Stimulated activated CD4-positive, alpha-beta T cell treated with anti-CD3 and anti-CD28 coated beads, Interleukin-12 subunit alpha, Interleukin-12 subunit beta, amount 100 ng/mL, for 24 hours (primary cell): ENCODE results near the gene ZNRF3.
A peak's percentile ranks its signal among the peaks of the same experiment; 100 is the strongest.
"Not testable (repeated sequence)": the region's sequence is repeated elsewhere in the genome, so short reads cannot be mapped to it uniquely, and the experiment has no call there.

ENCODE experiments used
- DNase-seq, 2 experiments: peaks; one replicate each; pipeline ENCODE4 v3.0.0-alpha.2; 2020; ENCODE audit warnings: low read depth in 2 of 2

The ZNRF3 gene

DNA sequence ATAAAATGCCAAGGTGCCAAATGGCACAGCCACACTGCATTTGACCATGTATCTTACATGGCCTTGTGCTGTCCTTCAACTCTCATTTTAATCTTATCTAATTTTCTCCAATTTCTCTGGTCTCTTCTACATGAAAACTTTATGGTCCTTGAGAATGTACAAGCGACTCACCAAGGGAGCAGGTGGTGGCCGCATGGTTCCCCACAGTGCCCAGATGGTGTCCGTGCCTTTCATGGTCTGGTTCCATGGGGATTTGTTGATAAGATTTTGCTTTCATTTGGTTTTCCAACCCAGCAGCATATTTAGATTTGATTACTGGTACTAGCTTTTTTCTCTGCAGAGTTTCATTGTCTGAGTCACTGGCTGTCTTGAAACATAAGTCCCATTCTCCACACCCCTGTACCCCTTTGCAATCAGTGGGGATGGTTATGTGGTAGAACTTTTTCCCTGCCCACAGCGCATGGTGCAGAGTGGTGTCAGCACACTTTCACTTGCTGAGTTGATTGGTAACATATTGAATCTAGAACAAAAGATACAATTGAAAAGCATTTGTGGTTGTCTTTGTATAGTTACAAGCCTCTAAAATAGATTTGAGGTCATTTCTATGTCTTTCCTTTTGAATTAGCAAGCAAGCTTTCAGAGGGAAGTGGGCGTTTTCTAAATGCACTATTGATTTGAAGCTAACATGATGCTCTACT is 24.1 kb downstream of the ZNRF3 start:
- peak; percentile 43 to 71 for DNase-seq

DNA sequence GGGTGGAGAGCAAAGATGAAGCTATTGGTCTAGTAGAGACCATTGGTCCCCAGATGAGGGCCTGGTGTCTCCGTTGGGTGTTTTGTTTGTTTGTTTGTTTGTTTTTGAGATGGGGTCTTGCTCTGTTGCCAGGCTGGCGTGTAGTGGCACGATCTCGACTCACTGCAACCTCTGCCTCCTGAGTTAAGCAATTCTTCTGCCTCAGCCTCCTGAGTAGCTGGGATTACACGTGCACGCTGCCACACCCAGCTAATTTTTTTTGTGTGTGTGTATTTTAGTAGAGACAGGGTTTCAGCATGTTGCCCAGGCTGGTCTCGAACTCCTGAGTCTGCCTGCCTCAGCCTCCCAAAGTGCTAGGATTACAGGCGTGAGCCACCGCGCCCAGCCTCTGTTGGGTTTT is 25.4 kb downstream of the ZNRF3 start:
- DNase-seq, result not testable (repeated sequence)

DNA sequence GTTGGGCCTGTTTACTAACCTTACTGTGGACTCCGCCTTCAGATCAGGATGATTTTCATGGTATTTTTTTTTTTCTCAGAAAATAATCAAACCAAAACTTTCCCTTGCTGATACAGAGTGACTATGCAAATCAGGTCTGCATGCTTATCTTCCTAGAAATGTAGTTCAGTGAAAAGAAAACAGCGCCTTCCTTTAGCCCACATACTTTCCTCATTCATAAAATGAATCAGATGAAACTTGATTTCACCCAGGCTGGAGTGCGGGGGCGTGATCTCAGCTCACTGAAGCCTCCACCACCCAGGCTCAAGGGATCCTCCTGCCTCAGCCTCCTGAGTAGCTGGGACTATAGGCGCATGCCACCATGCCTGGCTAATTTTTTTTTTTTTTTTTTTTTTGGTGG is 26.0 kb downstream of the ZNRF3 start:
- peak; percentile 53 to 82 for DNase-seq

DNA sequence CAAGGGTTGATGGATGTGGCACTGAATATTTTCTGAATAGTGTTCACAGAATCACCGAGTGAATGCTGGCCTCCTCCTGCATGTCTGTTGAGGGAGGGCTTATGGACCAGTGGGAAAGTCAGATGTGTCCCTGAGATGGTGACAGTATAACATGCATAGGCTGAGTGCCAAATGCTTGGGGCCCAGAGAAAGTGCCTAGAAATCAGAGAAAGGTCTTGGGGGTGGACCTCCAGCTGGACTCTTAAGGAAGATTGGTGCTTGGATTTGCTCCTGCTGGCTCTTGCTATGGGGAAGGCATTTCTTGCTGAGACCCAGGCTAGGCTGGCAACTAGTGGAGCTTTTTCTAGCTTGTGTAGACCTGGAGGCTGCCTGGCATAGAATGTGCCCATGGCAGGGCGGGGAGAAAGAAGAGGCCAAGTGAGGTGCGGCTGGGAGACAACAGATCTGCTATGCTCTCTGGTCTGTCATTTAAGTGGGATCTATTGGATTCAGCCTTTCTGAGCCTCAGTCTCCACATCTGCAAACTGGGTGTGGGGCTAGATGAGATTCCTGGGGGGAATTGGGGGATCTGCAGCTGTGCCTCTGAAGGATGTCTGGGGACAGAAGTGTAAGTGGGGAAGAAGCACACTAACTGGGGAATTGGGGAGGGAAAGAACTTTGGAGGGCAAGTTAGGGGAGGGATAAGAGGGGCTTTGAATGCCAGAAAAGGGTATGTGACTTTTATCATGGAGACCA is 27.4 kb downstream of the ZNRF3 start:
- DNase-seq, result no peak

DNA sequence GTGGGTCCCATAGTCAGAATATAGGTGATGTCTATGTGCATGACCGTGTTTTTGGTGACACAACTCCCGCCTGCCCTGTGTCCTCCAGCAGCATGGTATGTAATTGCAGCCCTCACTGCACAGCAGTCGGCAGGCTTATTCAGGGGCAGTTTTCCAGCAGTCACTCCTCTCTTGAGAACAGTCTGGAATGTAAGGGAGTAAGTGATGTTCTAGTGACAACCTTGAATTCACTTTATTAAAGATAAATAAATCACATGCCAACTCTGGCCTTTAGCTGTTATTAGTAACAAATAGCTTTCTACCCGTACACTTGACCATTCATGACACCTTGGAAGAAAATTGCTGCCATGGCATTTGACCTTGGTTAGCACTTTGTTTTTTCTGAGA is 27.9 kb downstream of the ZNRF3 start:
- DNase-seq, result no peak

DNA sequence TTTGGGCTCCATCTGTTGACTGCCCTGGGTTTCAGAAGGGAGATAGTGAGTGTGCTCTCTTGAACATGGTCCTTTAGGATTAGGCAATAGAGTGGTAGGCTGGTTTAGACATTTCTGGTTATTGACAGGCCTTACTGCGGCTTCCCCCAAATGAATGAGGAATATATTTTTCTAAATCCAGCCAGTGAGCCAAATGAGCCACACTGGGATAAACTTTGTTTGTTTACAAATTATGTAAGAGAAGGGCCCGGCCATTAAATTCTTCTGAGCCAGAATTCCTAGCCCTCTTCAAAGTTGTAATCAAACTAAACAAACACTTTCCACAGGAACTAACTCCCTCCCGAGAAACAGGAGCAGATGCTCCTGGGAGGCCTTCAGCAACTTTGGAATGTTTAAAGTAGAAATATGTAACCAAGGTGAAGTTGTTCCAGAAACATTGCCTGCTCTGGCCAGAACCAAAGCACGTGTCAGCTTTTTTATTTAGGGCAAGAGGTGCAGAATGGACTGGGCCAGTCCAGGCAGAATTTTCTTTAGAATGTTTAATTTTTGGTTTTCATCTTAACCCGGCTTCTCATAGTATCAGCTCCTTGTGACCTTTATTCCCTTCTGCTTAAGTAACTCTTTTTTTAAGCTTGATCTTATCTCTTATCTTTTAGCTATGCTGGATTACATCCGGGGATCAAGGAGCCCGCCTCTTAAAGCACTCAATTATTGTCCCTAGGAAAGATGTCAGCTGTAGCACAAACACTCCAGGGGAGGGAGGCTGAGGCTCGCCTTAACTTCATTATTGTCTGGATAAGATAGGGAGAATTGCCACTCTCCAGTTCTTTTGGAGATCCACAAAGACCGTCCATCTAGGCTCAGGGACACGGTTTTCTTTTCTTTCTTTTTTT is 28.7 kb downstream of the ZNRF3 start:
- no peak for DNase-seq

DNA sequence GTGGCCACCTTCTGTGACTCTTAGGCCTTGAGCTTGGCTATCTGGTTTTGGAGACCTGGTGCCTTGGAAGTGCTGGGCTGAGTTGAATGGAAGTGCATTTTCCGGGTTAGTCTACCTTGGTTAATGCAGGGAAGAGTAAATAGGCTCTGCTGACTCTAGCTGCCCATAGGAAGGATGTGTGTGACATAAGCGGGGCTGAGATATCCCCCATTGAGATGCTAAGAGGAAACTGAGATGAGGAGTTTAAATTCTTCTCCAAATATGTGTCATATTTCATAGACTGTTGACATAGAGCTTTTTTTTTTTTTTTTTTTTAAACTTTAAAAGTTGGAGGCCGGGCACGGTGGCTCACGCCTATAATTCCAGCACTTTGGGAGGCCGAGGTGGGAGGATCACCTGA is 30.8 kb downstream of the ZNRF3 start:
- DNase-seq, result no peak

DNA sequence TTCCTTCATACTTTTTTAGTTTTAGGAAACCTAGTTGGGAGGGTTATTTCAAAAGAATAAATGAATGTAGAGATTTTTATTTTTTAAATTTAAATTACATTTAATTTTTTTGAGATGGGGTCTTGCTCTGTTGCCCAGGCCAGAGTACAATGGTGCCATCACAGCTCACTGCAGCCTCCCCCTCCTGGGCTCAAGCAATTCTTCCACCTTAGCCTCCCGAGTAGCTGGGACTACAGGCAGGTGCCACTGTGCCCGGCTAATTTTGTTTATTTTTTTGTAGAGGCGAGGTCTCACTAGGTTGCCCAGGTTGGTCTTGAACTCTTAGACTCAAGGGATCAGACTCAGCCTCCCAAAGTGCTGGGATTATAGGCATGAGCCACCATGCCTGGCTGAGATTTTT is 32.6 kb downstream of the ZNRF3 start:
- DNase-seq, result no peak

DNA sequence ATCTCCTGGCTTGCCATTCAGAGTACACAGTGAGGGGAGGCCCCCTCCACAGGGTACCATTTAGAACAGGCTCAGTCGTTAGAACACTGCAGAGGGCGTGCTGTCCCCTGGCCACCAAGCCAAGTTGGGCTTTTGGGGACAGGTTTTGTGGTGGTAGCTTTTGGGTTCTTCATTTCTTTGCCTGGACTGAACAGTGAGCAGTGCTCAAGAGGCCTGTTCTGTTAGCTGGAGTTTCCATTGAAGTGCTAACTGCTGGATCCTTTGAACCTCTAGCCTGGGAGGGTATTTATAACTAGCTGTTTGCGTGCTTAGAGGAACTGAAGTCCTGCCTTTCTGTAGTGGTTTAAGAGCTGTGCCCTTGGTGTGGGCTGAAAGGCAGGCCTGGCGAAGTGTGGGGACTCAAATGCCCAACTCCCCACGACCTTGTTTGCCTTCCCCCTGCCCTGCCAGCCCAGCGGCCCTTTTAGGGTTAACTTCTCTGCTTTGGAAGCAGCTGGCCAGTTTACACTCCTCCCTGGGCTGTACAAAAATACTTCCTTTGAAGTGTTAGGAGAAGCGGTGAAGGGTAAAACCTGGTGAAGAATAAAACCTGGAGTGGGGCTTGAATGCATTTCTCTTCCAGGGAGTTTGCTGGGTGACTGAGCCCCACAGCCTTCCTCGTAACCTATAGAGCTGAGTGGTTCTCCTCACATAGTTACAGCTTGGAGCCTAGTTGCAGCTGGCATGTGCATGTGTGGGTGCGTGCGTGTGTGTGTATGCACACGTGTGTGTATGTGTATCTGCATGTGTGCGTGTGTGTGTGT is 34.6 kb downstream of the ZNRF3 start:
- no peak for DNase-seq

DNA sequence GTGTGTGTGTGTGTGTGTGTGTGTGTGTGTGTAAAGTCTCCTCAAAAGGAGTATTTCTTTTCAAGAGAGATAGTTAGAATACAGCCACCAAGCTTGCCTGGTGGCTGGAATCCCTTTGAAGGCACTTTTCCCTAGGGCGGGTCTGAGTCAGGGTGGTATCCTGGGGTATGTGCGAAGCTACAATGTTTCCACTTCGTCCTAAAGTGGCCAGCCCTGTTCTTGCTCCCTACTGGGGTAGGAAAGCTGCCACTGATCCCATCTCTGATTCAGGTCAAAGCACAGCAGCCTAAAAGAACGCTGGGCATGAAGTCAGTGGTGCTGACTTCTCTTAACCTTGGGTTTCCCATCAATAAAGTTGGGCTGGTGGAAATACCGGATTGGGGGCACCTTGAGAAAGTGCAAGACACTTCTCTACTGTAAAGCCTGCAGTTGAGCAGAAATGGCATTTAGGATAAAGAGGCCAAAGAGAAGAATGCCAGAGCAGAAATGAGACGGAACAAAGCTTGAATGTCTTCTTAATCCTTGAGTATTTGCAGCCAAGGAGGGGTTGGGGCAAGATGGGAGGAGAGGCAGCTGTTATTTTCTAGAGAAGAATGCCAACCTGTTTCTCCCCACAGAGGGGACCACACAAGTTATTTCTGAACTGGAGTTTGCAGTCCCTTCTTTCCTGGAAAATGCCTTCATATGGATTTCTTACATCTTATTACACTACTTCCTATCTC is 35.3 kb downstream of the ZNRF3 start:
- no peak for DNase-seq

DNA sequence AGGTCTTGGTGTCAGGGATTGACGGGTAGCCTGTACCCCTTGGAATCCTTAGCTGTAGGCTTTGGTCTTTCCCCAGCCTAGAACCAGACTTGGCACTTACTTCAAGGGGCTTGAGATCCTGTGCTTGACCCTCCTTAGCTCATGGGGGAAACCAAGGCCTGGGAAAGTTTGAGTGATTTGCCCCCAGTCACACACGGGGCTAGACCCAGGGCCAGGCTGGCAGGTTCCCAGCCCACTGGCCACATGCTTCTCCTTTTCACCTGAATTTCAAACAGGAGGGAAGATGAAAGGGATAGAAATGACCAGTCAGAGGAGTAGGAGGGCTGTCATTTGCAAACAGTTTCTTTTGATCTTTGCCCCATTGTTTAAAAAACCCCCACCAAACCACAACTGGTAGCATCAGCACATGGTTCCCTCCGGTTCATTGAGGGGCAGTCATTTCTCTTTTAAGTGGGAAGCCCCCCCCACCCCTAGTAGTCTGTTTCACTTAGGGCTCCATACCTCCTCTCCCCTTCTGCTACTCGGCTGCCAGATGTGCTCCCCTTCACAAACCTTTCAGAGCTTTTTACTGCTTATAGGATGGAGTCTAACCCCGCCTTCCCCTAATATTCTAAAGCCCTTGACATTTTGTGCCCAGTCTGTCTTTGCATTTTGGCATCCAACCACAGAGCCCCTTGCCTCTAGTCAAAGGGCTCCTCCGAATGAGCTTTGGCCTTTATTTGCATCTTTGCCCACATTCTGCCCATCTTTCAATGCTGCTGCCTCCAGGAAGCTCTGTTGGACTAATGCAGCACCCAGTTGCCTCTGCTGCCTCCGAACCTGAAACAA is 37.6 kb downstream of the ZNRF3 start:
- DNase-seq, result no peak

DNA sequence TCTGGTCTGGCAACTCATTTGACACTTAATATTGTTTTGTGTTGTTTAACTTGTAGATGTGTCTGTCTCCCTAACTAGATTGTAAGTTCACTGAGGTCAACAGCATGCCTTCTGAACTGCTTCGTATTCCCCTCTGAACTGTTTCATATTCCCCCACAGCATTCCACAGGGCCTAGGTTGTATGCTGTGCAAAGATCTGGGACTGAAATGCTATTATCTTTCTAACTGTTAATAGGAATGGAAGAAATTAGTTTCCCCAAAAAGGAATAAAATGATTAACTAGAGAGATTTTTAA is 38.2 kb downstream of the ZNRF3 start:
- DNase-seq, result no peak

DNA sequence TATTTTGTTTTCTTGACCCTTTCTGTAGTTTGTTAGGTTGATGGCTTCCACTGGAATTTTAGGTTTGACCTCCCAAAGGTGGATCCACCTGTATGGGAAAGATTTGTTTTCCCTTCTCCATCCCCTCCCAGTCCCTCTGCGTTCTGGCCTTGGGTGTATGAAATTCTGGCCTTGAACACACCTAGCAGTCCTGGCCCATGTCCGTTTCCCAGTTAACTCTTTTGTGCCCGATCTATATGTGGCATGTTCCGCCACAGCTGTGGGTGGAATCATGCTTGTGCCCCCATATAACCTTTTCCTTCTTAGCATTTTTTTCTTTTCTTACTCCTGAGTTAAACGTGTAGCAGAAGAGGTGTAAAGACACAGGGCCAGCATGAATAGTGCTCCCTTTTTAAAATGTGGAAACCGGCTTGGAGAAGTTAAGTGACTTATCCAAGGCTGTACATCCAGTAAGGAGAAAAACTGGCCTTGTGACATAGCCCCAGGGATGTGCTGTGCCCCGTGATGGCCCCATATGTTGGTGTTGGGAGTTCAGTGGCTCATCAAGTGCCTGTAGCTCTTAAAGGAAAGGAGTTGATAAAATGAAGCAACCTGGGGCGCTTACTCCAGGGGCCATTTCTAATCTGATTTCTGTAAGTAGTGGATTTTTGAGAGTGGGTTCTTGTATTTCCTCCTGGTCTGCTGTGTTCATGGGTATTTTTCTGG is 39.3 kb downstream of the ZNRF3 start:
- no peak for DNase-seq

DNA sequence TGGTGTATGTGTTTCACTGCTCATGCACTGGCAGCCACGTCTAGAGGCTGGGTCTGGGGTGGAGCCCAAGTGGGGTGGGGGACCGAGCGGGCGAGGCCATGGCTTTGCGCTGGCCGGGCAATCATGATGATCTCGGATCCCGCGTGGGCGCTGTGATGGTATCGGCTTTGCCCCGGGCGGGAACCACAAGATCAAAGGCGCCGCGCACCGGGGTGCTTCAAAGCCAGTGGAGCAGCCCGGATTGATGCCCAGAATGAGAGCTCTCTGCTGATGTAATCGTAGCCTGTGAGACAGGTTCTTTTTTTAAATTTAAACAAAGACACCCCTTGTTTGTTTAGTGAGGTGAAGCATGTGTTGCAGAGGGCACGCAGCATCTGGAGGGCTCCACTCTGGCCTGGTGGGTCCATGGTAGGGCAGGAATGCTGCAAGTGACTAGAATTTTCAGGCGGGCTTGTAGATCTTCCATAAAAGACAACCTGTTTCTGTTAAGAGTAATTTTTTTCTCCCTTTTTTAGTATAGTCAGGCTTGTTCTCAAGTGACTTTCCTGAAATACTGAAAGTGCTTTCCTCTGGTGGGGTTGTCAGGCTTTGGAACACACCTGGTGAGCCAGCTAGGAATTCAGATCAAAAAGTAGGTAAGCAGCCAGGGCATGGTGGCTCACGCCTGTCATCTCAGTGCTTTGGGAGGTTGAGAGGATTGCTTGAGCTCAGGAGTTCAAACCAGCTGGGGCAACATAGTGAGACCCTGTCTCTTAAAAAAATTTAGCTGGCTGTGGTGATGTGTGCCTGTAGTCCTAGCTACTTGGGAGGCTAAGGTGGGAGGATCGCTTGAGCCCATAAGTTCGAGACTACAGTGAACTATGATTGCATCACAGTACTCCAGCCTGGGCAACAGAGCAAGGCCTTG is 40.7 kb downstream of the ZNRF3 start:
- DNase-seq, result no peak

DNA sequence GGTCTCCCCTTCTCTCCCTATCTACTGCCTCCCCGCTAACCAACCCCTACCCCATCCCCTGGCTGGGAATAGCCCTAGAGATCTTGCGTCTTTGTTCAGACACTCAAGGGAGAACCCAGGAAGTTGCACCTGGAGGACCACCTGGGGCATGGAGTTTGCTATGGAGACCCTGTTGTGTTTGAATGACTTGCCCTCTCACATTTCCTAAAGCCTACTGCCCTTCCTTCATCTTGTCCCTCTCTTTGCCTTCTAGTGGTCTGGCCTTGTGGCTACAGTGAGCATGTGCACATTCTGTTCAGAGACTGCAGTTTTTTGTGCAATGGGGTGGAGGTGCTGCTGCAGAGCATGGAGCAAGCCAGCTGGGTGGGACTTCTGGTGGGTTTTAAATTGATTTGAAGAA is 42.5 kb downstream of the ZNRF3 start:
- no peak for DNase-seq

DNA sequence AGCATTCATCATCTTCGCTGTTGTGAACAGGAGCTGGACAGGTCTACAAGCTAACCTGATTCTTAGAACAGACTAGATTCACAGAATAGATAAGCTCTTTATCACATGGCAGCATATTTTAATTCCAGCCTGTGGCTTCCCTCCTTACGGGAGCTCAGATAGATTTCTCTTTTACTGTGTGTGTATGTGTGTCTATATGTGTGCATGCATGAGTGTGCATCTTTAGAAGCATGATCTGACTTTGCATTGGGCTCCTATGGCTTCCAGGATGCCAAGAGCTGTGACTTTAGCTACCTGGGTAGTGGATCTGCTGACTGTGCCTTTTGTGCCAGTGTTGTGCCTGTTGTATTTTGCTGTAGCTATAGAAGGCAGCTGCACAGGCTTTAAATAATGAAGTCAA is 44.3 kb downstream of the ZNRF3 start:
- no peak for DNase-seq

DNA sequence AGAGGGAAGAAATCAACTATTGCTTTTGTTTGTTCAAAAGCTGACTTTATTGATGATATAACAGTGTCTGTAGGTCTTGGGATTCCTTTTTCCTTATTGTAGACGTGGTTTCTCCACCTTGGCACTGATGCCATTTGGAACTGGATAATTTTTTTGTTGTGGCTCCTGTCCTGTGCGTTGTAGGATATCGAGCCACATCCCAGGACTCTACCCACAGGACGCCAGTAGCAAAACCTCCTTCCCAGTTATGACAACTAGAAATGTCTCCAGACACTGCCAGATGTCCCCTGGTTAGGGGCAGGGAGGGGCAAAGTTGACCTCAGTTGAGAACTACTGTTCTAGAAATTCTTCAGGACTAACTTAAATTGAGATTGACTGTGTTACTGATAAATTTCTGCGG is 45.8 kb downstream of the ZNRF3 start:
- DNase-seq, result no peak

DNA sequence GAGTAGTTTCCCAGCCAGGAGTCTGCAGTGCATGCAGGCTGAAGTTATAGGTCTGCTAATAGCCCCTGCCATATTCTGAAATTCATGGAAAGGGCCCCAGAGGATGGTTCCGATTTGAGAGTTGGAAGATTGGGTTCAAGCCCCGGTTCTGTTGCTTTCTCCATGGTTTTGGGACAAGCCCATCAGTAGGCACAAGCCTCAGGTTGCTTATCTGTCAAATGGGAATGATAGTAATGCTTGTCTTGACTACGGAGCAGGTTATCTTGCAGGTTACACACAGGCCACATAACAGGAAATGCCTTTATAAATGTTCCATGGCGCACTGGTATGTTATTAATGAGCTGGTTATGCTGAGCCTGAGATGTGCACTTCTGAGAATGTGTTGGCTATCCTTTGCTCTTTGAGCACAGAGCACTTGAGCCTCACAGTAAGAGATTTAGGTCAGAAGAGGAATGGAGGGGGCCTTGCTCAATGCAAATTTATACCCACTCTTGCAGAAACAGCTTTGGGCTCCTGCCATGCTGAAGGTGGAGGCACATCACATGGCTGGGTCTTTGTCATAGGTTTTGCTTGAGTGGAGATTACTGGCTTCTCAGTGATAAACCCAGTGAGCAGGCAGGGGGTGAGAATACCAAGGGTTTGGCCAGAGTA is 47.1 kb downstream of the ZNRF3 start:
- DNase-seq, result no peak
